ENCODE results near the gene NR2F1.

NR2F1 gene

GRCh38 chr5:93579692-93580062 is 3.3 kb upstream of the NR2F1 start:
- DNase-seq (ENCODE audit: low read depth) = no peak
- H3K4me3 ChIP-seq (ENCODE audit: low read length) = peak overlapping the region; percentile 85
- TF ChIP-seq CTCF (conservative IDR thresholded peaks at IDR 0.05; ENCODE audit: low read length) = no peak

- DNase-seq (ENCODE audit: low read depth) = peak; percentile 53
- no peak for TF ChIP-seq CTCF (conservative IDR thresholded peaks at IDR 0.05; ENCODE audit: low read length)
- peak overlapping the region; percentile 85 for H3K4me3 ChIP-seq (ENCODE audit: low read length)
Measured at GRCh38 chr5:93580063-93580926, 2.7 kb upstream of the NR2F1 start.

GRCh38 chr5:93580927-93581445 is 2.0 kb upstream of the NR2F1 start, which contains the start of gene NR2F1-AS1:
Gene NR2F1-AS1, minus strand, starts transcription at chr5:93581219.
- peak; percentile 41 for DNase-seq (ENCODE audit: low read depth)
- TF ChIP-seq CTCF (conservative IDR thresholded peaks at IDR 0.05; ENCODE audit: low read length) = no peak
- H3K4me3 ChIP-seq (ENCODE audit: low read length) = peak within 1 kb of the TSS; percentile 85

GRCh38 chr5:93582167-93582462 is 907 bp upstream of the NR2F1 start:
- peak overlapping the region; percentile 85 for H3K4me3 ChIP-seq (ENCODE audit: low read length)
- no peak for TF ChIP-seq CTCF (conservative IDR thresholded peaks at IDR 0.05; ENCODE audit: low read length)
- DNase-seq (ENCODE audit: low read depth) = no peak

- no peak for TF ChIP-seq CTCF (conservative IDR thresholded peaks at IDR 0.05; ENCODE audit: low read length)
- DNase-seq (ENCODE audit: low read depth) = no peak
- H3K4me3 ChIP-seq (ENCODE audit: low read length) = peak overlapping the region; percentile 85
Measured at GRCh38 chr5:93583439-93583767, 381 bp downstream of the NR2F1 start.

- TF ChIP-seq CTCF (conservative IDR thresholded peaks at IDR 0.05; ENCODE audit: low read length) = no peak
- peak overlapping the region; percentile 85 for H3K4me3 ChIP-seq (ENCODE audit: low read length)
- peak; percentile 74 for DNase-seq (ENCODE audit: low read depth)
Measured at GRCh38 chr5:93583768-93584595, 960 bp downstream of the NR2F1 start.

All from AG10803 (cell line).